RCC 7860 (cell line): Measurements from ENCODE around the gene MEGF10.

Source experiments
- DNase-seq: peaks from one replicate; pipeline ENCODE4 v3.0.0-alpha.2; 2015; ENCODE audit warnings: low spot score
- FAIRE-seq: peaks from 2 replicates; lab custom pipeline; 2012; peaks lifted over from hg19 to GRCh38; lab: Jason Lieb, UNC

The MEGF10 gene

DNA sequence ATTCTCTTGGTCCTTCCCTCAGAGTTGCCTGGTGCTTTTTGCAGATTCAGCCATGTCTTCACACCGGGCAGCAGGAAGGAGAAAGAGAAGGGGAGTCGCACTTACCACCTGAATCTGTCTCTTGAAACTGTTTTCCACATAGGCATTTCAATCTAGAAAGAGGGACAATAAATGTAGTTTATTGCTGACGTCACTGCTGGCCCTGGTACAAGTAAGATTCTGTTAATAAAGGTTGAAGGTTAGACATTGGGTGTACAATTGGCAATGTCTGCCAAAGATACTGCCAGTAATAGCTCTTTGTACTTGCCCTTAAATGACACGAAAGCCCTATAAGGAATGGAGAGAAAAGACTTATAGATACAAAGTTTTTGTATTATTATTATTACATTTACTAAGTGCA lies 72.8 kb downstream of the MEGF10 start:
- FAIRE-seq (no peak), DNase-seq (no peak)

GRCh38 chr5:127367029-127367428 lies 76.4 kb downstream of the MEGF10 start:
- DNase-seq (no peak), FAIRE-seq (no peak)

- FAIRE-seq, result no peak
- DNase-seq, result no peak
These were observed 77.4 kb downstream of the MEGF10 start for GRCh38 chr5:127367946-127368465.

GRCh38 chr5:127369796-127370195 lies 79.2 kb downstream of the MEGF10 start:
- no peak for FAIRE-seq
- DNase-seq, result no peak

DNA sequence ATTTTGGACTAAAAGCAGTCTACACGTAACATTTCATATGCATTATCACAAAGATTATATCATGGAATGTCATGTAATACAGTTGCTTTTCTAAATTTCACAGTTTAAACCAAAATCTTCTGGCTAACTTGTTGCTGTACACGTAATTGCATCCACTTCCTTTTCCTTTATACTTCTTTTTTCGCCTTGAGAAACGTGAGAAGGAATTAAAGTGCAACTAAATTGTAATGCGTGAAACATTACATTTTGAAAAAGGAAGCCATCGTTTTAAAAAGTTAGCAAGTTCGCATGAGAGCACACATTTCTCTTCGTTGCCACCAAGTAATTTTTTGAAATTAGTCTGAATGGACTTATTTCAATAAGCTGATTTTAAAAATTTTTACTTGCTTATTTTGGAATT lies 80.0 kb downstream of the MEGF10 start:
- FAIRE-seq, result no peak
- DNase-seq, result no peak

DNA sequence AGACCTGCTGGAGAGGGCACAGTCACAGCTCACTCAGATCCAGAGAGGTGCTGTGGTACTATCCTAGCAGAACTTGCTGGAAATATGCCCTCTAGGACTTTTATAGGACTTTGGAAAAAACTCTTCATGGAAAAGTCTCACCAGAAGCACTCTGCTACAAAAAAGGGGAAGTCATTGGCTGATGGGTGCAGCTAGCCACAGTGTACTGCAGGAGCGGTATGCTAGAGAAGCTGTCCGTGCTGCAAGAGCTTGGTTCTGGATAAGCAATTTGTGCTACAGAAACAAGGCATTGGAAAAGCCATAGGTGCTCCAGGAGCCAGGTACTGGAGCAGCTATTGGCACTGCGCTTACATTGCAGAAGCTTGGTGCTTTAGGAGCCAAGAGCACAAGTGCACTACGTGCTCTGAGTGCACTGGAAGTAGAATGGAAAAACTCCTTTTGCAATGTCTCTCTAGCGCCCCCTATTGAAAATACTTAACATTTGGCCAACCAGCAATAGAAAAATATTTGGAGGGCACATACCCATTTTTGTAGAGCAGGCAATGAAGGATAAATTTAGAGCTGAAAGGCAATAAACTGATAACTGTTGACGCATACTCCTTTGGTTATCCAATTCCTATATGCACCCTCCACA lies 83.4 kb downstream of the MEGF10 start:
- DNase-seq, result no peak
- FAIRE-seq, result no peak

DNA sequence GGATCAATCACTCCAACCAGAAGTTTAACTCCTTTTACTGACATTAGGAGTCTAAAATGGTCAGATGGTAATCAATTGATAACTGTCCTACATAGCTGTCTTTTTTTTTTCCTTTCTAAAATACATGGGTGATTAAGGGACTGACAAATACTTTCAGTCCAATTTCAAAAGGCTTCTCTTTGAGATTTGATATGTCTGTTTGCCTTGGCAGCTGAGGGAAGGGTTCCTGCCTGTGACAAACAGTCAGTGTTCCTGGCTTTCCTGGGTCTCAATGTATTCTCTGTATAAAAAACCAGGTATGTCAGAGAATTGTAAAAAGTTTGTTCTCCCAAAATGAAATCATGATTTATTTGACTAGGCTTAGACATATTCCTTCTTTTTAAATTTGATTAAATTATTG lies 84.5 kb downstream of the MEGF10 start:
- FAIRE-seq (no peak), DNase-seq (no peak)

- DNase-seq, result no peak
- FAIRE-seq, result no peak
These were observed 85.0 kb downstream of the MEGF10 start for GRCh38 chr5:127375544-127376091.

- FAIRE-seq (no peak), DNase-seq (no peak)
These were observed 87.1 kb downstream of the MEGF10 start for GRCh38 chr5:127377651-127378050.

- DNase-seq (no peak), FAIRE-seq (no peak)
These were observed 95.3 kb downstream of the MEGF10 start for GRCh38 chr5:127385936-127386335.

DNA sequence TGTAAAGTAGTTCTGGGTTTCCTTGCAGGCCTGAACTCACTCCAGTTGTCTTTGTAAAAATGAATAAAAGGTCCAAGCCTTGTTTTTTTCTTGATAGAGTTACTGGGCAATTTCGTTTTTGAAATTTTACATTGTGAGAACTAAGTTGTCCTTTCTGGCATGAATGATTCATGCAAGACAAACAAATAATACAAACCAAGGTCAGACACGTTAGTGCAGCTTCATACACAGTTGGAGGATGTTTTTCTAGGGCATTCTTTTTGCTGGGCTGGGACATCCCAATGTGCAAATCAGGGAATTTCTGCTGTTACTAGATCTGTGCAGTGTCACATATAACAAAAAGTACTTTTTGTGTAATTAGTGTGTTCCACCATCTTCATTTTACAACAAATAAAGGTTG lies 96.0 kb downstream of the MEGF10 start:
- DNase-seq, result no peak

GRCh38 chr5:127389601-127390000 lies 99.0 kb downstream of the MEGF10 start:
- FAIRE-seq (no peak), DNase-seq (no peak)

More for the DNA sequence above, 96.0 kb downstream of the MEGF10 start:
- no peak for FAIRE-seq

DNA sequence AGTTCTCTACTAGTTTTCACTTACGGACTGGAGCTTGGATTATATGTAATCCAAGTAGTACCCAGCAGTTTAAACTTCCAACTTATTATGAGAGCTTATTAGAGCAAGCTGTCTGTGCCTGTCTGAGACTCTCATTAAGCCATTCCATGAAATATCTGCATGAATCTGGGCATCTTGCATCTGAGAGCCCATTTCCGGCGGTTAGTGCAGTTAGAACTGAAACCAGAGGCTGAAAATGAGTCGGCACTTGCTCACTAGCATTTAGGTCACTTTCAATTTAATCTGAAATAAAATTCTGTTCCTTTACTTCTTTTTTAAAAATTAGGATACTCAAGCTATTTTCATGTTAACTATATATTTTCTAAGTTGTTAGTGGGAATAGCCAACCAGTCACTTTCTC lies 102.2 kb downstream of the MEGF10 start:
- FAIRE-seq, result no peak

DNA sequence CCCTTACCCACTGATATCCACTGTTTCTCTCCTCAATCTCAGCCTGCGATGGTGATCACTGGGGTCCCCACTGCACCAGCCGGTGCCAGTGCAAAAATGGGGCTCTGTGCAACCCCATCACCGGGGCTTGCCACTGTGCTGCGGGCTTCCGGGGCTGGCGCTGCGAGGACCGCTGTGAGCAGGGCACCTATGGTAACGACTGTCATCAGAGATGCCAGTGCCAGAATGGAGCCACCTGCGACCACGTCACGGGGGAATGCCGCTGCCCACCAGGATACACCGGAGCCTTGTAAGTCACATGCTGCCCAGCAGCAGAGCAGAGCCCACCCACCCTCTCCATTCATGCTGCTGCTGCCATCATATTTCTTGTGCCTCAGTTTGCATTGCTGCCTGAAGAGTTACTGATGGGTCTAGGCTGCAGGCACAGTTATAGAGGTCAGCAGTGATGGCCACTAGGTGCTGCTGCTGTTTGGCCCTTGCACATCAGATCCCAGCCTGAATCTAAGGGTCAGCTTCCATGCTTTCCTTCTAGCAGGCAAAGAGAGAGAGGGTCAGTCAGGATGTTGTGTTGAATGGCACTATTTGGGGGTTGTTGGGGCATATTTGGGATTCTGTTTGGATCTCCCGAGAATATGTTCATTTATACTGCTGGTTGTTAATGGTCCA lies 106.0 kb downstream of the MEGF10 start:
- FAIRE-seq, result no peak
- DNase-seq, result no peak

More for the DNA sequence above, 102.2 kb downstream of the MEGF10 start:
- no peak for DNase-seq

DNA sequence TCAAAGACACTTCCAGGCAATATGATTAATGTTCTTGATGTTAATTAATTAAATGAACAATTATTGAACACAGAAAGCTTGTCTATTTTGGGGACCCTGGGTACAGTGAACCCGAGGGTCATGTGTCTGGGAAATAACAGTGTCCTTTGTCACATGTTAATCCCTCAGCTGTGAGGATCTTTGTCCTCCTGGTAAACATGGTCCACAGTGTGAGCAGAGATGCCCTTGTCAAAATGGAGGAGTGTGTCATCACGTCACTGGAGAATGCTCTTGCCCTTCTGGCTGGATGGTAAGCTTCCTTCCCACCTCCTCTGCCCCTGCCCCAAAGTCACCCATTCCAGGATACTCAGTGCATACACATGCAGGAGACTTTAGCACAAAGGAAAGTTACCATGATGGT lies 107.9 kb downstream of the MEGF10 start:
- DNase-seq (no peak), FAIRE-seq (no peak)

GRCh38 chr5:127399068-127399467 lies 108.5 kb downstream of the MEGF10 start:
- FAIRE-seq (no peak), DNase-seq (no peak)

DNA sequence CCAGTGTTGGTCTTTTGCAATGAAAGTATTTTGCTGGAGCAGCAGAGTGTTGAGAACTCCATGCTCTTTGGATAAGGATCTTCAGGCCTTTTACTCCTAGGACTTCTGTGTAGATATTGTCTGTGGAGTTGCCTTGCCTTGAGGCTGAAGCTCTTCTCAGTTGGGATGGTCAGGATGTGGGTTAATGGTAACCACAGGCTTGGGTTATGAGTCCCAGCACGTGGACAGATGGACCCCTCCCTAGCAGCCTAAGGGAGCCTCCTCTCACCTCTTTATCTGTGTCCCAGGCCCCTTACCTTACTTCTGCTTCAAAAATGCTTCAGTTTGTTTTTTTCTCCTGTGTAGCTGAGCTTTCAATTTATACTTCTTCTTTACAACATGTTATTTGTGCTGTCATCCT lies 109.9 kb downstream of the MEGF10 start:
- no peak for FAIRE-seq
- DNase-seq, result no peak

- FAIRE-seq, result no peak
- DNase-seq, result no peak
These were observed 110.5 kb downstream of the MEGF10 start for GRCh38 chr5:127400946-127401670.

GRCh38 chr5:127402361-127402760 lies 111.8 kb downstream of the MEGF10 start:
- DNase-seq (no peak), FAIRE-seq (no peak)

DNA sequence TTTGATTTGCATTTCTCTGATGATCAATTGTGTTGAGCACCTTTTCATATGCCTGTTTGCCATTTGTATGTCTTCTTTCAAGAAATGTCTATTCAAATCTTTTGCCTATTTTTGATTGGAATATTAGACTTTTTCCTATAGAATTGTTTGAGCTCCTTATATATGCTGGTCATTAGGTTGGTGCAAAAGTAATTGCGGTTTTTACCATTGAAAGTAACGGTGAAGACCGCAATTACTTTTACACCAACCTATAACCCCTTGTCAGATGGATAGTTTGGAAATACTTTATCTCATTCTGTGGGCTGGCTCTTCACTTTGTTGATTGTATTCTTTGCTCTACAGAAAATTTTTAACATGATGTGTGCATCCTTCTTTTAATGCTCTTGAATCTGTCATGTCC lies 113.6 kb downstream of the MEGF10 start:
- no peak for FAIRE-seq
- DNase-seq, result no peak

- DNase-seq, result no peak
- no peak for FAIRE-seq
These were observed 115.9 kb downstream of the MEGF10 start for GRCh38 chr5:127406326-127407121.
